ENCODE results near the gene ARL15.

Gene ARL15

GRCh38 chr5:53892224-53892623, 418.1 kb downstream of the ARL15 start:
- no peak for FAIRE-seq
- TF ChIP-seq TAF1 (IDR thresholded peaks at IDR 0.05; ENCODE audit: low read depth, low read length) (no peak), POLR2A (IDR thresholded peaks at IDR 0.05; ENCODE audit: low read depth, low read length) (no peak)

GRCh38 chr5:53891159-53891558, 419.2 kb downstream of the ARL15 start:
- FAIRE-seq, result no peak
- no peak for DNase-seq (ENCODE audit: insufficient read length, low spot score)
- TF ChIP-seq POLR2A (IDR thresholded peaks at IDR 0.05; ENCODE audit: low read depth, low read length), result no peak
- no peak for TF ChIP-seq SPI1 (IDR thresholded peaks at IDR 0.05; ENCODE audit: low read depth, low read length)
- no peak for TF ChIP-seq POLR2AphosphoS5 (IDR thresholded peaks at IDR 0.05; ENCODE audit: low read depth, low read length)
- TF ChIP-seq TAF1 (IDR thresholded peaks at IDR 0.05; ENCODE audit: low read depth, low read length), result no peak
- TF ChIP-seq PAX5 (IDR thresholded peaks at IDR 0.05; ENCODE audit: insufficient read depth, low read length, severe bottlenecking), result no peak
- no peak for TF ChIP-seq POU2F2 (IDR thresholded peaks at IDR 0.05; ENCODE audit: low read depth, low read length)

More at GRCh38 chr5:53892224-53892623, 418.1 kb downstream of the ARL15 start:
- DNase-seq (ENCODE audit: insufficient read length, low spot score), result no peak

- DNase-seq (ENCODE audit: insufficient read length, low spot score) (no peak), FAIRE-seq (no peak)
- TF ChIP-seq TAF1 (IDR thresholded peaks at IDR 0.05; ENCODE audit: low read depth, low read length), result no peak
- TF ChIP-seq PAX5 (IDR thresholded peaks at IDR 0.05; ENCODE audit: insufficient read depth, low read length, severe bottlenecking), result no peak
- no peak for TF ChIP-seq SPI1 (IDR thresholded peaks at IDR 0.05; ENCODE audit: low read depth, low read length)
- no peak for TF ChIP-seq POLR2A (IDR thresholded peaks at IDR 0.05; ENCODE audit: low read depth, low read length)
- no peak for TF ChIP-seq POU2F2 (IDR thresholded peaks at IDR 0.05; ENCODE audit: low read depth, low read length)
- no peak for TF ChIP-seq POLR2AphosphoS5 (IDR thresholded peaks at IDR 0.05; ENCODE audit: low read depth, low read length)
Measured at GRCh38 chr5:53890490-53890889, 419.9 kb downstream of the ARL15 start.

GRCh38 chr5:53884844-53885243, 425.5 kb downstream of the ARL15 start:
- TF ChIP-seq PAX5 (IDR thresholded peaks at IDR 0.05; ENCODE audit: insufficient read depth, low read length, severe bottlenecking) (no peak), POLR2AphosphoS5 (IDR thresholded peaks at IDR 0.05; ENCODE audit: low read depth, low read length) (no peak), POU2F2 (IDR thresholded peaks at IDR 0.05; ENCODE audit: low read depth, low read length) (no peak), TAF1 (IDR thresholded peaks at IDR 0.05; ENCODE audit: low read depth, low read length) (no peak), SPI1 (IDR thresholded peaks at IDR 0.05; ENCODE audit: low read depth, low read length) (no peak), POLR2A (IDR thresholded peaks at IDR 0.05; ENCODE audit: low read depth, low read length) (no peak)
- no peak for DNase-seq (ENCODE audit: insufficient read length, low spot score)
- FAIRE-seq, result no peak

- TF ChIP-seq TAF1 (IDR thresholded peaks at IDR 0.05; ENCODE audit: low read depth, low read length) (no peak), PAX5 (IDR thresholded peaks at IDR 0.05; ENCODE audit: insufficient read depth, low read length, severe bottlenecking) (no peak), POU2F2 (IDR thresholded peaks at IDR 0.05; ENCODE audit: low read depth, low read length) (no peak), POLR2A (IDR thresholded peaks at IDR 0.05; ENCODE audit: low read depth, low read length) (no peak)
- DNase-seq (ENCODE audit: insufficient read length, low spot score) (no peak), FAIRE-seq (no peak)
Measured at GRCh38 chr5:53884417-53884816, 426.0 kb downstream of the ARL15 start.

- TF ChIP-seq POLR2AphosphoS5 (IDR thresholded peaks at IDR 0.05; ENCODE audit: low read depth, low read length) (no peak), TAF1 (IDR thresholded peaks at IDR 0.05; ENCODE audit: low read depth, low read length) (no peak), POLR2A (IDR thresholded peaks at IDR 0.05; ENCODE audit: low read depth, low read length) (no peak), SPI1 (IDR thresholded peaks at IDR 0.05; ENCODE audit: low read depth, low read length) (no peak), POU2F2 (IDR thresholded peaks at IDR 0.05; ENCODE audit: low read depth, low read length) (no peak), PAX5 (IDR thresholded peaks at IDR 0.05; ENCODE audit: insufficient read depth, low read length, severe bottlenecking) (no peak)
- no peak for FAIRE-seq
- DNase-seq (ENCODE audit: insufficient read length, low spot score), result no peak
Measured at GRCh38 chr5:53882676-53883031, 427.7 kb downstream of the ARL15 start.

- DNase-seq (ENCODE audit: insufficient read length, low spot score) (no peak), FAIRE-seq (no peak)
- TF ChIP-seq SPI1 (IDR thresholded peaks at IDR 0.05; ENCODE audit: low read depth, low read length) (no peak), TAF1 (IDR thresholded peaks at IDR 0.05; ENCODE audit: low read depth, low read length) (no peak), POLR2AphosphoS5 (IDR thresholded peaks at IDR 0.05; ENCODE audit: low read depth, low read length) (no peak), POLR2A (IDR thresholded peaks at IDR 0.05; ENCODE audit: low read depth, low read length) (no peak), POU2F2 (IDR thresholded peaks at IDR 0.05; ENCODE audit: low read depth, low read length) (no peak), PAX5 (IDR thresholded peaks at IDR 0.05; ENCODE audit: insufficient read depth, low read length, severe bottlenecking) (no peak)
Measured at GRCh38 chr5:53882006-53882675, 428.2 kb downstream of the ARL15 start.

- DNase-seq (ENCODE audit: insufficient read length, low spot score) (no peak), FAIRE-seq (no peak)
- TF ChIP-seq PAX5 (IDR thresholded peaks at IDR 0.05; ENCODE audit: insufficient read depth, low read length, severe bottlenecking) (no peak), POLR2A (IDR thresholded peaks at IDR 0.05; ENCODE audit: low read depth, low read length) (no peak), SPI1 (IDR thresholded peaks at IDR 0.05; ENCODE audit: low read depth, low read length) (no peak), POLR2AphosphoS5 (IDR thresholded peaks at IDR 0.05; ENCODE audit: low read depth, low read length) (no peak), TAF1 (IDR thresholded peaks at IDR 0.05; ENCODE audit: low read depth, low read length) (no peak), POU2F2 (IDR thresholded peaks at IDR 0.05; ENCODE audit: low read depth, low read length) (no peak)
Measured at GRCh38 chr5:53879708-53880323, 430.6 kb downstream of the ARL15 start.

- FAIRE-seq, result no peak
- TF ChIP-seq POLR2AphosphoS5 (IDR thresholded peaks at IDR 0.05; ENCODE audit: low read depth, low read length), result no peak
- TF ChIP-seq PAX5 (IDR thresholded peaks at IDR 0.05; ENCODE audit: insufficient read depth, low read length, severe bottlenecking), result no peak
- TF ChIP-seq POU2F2 (IDR thresholded peaks at IDR 0.05; ENCODE audit: low read depth, low read length), result no peak
- no peak for TF ChIP-seq TAF1 (IDR thresholded peaks at IDR 0.05; ENCODE audit: low read depth, low read length)
- TF ChIP-seq POLR2A (IDR thresholded peaks at IDR 0.05; ENCODE audit: low read depth, low read length), result no peak
- TF ChIP-seq SPI1 (IDR thresholded peaks at IDR 0.05; ENCODE audit: low read depth, low read length), result no peak
- DNase-seq (ENCODE audit: insufficient read length, low spot score), result no peak
Measured at GRCh38 chr5:53878015-53878414, 432.4 kb downstream of the ARL15 start.

- FAIRE-seq (no peak), DNase-seq (ENCODE audit: insufficient read length, low spot score) (no peak)
- TF ChIP-seq TAF1 (IDR thresholded peaks at IDR 0.05; ENCODE audit: low read depth, low read length) (no peak), POLR2A (IDR thresholded peaks at IDR 0.05; ENCODE audit: low read depth, low read length) (no peak), POLR2AphosphoS5 (IDR thresholded peaks at IDR 0.05; ENCODE audit: low read depth, low read length) (no peak), POU2F2 (IDR thresholded peaks at IDR 0.05; ENCODE audit: low read depth, low read length) (no peak), SPI1 (IDR thresholded peaks at IDR 0.05; ENCODE audit: low read depth, low read length) (no peak), PAX5 (IDR thresholded peaks at IDR 0.05; ENCODE audit: insufficient read depth, low read length, severe bottlenecking) (no peak)
Measured at GRCh38 chr5:53877243-53877642, 433.1 kb downstream of the ARL15 start.

Measured in GM12891 (cell line).